B cell (primary cell): ENCODE results near the gene COX17. TPM values are rescaled to one million over a fixed set of nuclear protein-coding genes. Genes with fewer than 3 reads are reported as not detected.

Experiments used
- ATAC-seq: fragments of 200-7000 bp; cut with Tn5 transposase; one replicate; pipeline ENCODE4 v1.10.0; 2021; ENCODE audit warnings: low read depth, mild to moderate bottlenecking, moderate number of reproducible peaks, moderate library complexity
- CTCF ChIA-PET: fragments of 350-600 bp; sonication (Branson Sonifier 250); formaldehyde crosslinking; loops from one replicate; lab custom pipeline; 2021; ENCODE audit warnings: antibody characterized with exemption, inconsistent platforms; lab: Charles Lee
- POLR2A ChIA-PET: fragments of 350-600 bp; sonication (Branson Sonifier 250); formaldehyde crosslinking; loops from one replicate; lab custom pipeline; 2021; ENCODE audit warnings: antibody characterized with exemption; lab: Charles Lee
- DNase-seq: peaks from one replicate; pipeline ENCODE4 v3.0.0; 2013
- H2AFZ ChIP-seq: 2 replicates; pipeline ENCODE4 v1.6.1; 2012; ENCODE audit warnings: mild to moderate bottlenecking, low read depth, low read length; ENCODE audit not compliant: insufficient read depth, poor library complexity, severe bottlenecking
- H3K27ac ChIP-seq, 2 donors: 1 replicate in 1 of 2; 2 replicates in 1 of 2; pipeline ENCODE4 v1.5.1; 2012 to 2013; ENCODE audit warnings: low read length in 2 of 2, mild to moderate bottlenecking in 2 of 2, moderate library complexity in 1 of 2
- H3K27me3 ChIP-seq, 4 experiments: fragments of 200-600 bp in 1 of 4; sonication (generic) in 1 of 4; replicated peaks in 1 of 4; 1 replicate in 2 of 4; 2 replicates in 2 of 4; pipeline versions ENCODE4 v1.6.1 to v1.7.0; 2013 to 2016; ENCODE audit warnings: low read length in 3 of 4, mild to moderate bottlenecking in 2 of 4, mixed read lengths in 1 of 4, moderate library complexity in 1 of 4; ENCODE audit not compliant: insufficient read depth in 4 of 4, control insufficient read depth in 3 of 4; ENCODE audit errors: control extremely low read depth in 1 of 4
- H3K36me3 ChIP-seq, 2 experiments: replicated peaks in 1 of 2; 1 replicate in 1 of 2; 2 replicates in 1 of 2; pipeline versions ENCODE4 v1.6.1 to v1.7.1; 2013; ENCODE audit warnings: low read length in 1 of 2; ENCODE audit not compliant: insufficient read depth in 2 of 2, control insufficient read depth in 1 of 2; ENCODE audit errors: control extremely low read depth in 1 of 2, extremely low read depth in 1 of 2
- H3K4me1 ChIP-seq, 2 donors: fragments of 200-600 bp in 1 of 2; sonication (generic) in 1 of 2; 1 replicate in 1 of 2; 2 replicates in 1 of 2; pipeline versions ENCODE4 v1.5.1 to v1.6.1; 2013 to 2017; ENCODE audit warnings: low read length in 2 of 2; ENCODE audit not compliant: control insufficient read depth in 2 of 2, insufficient read depth in 2 of 2
- H3K4me2 ChIP-seq: replicated peaks from 2 replicates; pipeline ENCODE3; 2012; ENCODE audit warnings: mild to moderate bottlenecking, low read depth, low read length; ENCODE audit not compliant: poor library complexity, severe bottlenecking
- H3K4me3 ChIP-seq, 5 experiments: fragments of 200-600 bp in 1 of 5; sonication (generic) in 1 of 5; 1 replicate in 3 of 5; 2 replicates in 2 of 5; pipeline versions ENCODE4 v1.5.1 to v1.7.0; 2011 to 2016; ENCODE audit warnings: low read length in 4 of 5, mild to moderate bottlenecking in 4 of 5, low read depth in 2 of 5, control low read depth in 1 of 5, moderate library complexity in 1 of 5; ENCODE audit not compliant: insufficient read depth in 1 of 5; ENCODE audit errors: control extremely low read depth in 1 of 5, extremely low read depth in 1 of 5
- H3K79me2 ChIP-seq: fragments of 200-600 bp; sonication (generic); one replicate; pipeline ENCODE4 v1.6.0; 2016; ENCODE audit warnings: low read length; ENCODE audit not compliant: control insufficient read depth, insufficient read depth
- H3K9ac ChIP-seq: fragments of 200-600 bp; sonication (generic); 2 replicates; pipeline ENCODE4 v1.6.1; 2017; ENCODE audit warnings: mild to moderate bottlenecking, low read length, moderate library complexity
- H3K9me3 ChIP-seq, 3 donors: one replicate each; pipeline versions ENCODE4 v1.6.1 to v1.7.1; 2013; ENCODE audit warnings: low read length in 2 of 3; ENCODE audit not compliant: control insufficient read depth in 2 of 3, insufficient read depth in 1 of 3; ENCODE audit errors: control extremely low read depth in 1 of 3
- H4K20me1 ChIP-seq: 2 replicates; pipeline ENCODE4 v1.6.0; 2012; ENCODE audit warnings: mild to moderate bottlenecking, low read length; ENCODE audit not compliant: insufficient read depth, control insufficient read depth, poor library complexity, severe bottlenecking
- H3K27ac Mint-ChIP-seq: one replicate; pipeline ENCODE4 v1.8.0; 2021; ENCODE audit warnings: mixed read lengths
- H3K27me3 Mint-ChIP-seq: one replicate; pipeline ENCODE4 v1.8.0; 2021; ENCODE audit warnings: mixed read lengths
- H3K4me1 Mint-ChIP-seq: one replicate; pipeline ENCODE4 v1.8.0; 2021; ENCODE audit warnings: mixed read lengths
- H3K4me3 Mint-ChIP-seq: one replicate; pipeline ENCODE4 v1.8.0; 2021; ENCODE audit warnings: mixed read lengths
- H3K9me3 Mint-ChIP-seq: one replicate; pipeline ENCODE4 v1.8.0; 2022; ENCODE audit warnings: mixed read lengths; ENCODE audit not compliant: insufficient read depth
- EZH2 ChIP-seq: IDR thresholded peaks from 2 replicates; pipeline ENCODE4 v1.6.1; 2012; ENCODE audit warnings: borderline replicate concordance, low read depth, mild to moderate bottlenecking, moderate library complexity, low read length; ENCODE audit not compliant: insufficient read depth, poor library complexity, severe bottlenecking
- WGBS: methylation state at CpG from one replicate; pipeline ENCODE4 v1.1.5; 2013; ENCODE audit warnings: missing lambda C conversion rate; ENCODE audit not compliant: insufficient coverage; 5-methylcytosine and 5-hydroxymethylcytosine counted together
- intact Hi-C: fragments of 100-400 bp; cut with micrococcal nuclease; formaldehyde crosslinking; loops from one replicate; pipeline ENCODE4 v1.10.0; 2022
- polyA plus RNA-seq: library from polyadenylated mRNA; depleted of rRNA; stranded (reverse); fragments of >200 nt; gene quantifications from 2 replicates; pipeline ENCODE4 v1.2.3, GENCODE V29; 2012
- total RNA-seq, 2 donors: library from RNA; stranded (reverse); fragments of 120-200 nt in 1 of 2; gene quantifications; 1 replicate in 1 of 2; 2 replicates in 1 of 2; pipeline versions ENCODE4 v1.2.3 to v1.2.4, GENCODE V29; 2013 to 2022
- TF ChIP-seq, protein P1 (sequence below): fragments of 200-600 bp; IDR thresholded peaks from one replicate; pipeline ENCODE4 v1.8.0; 2022; ENCODE audit warnings: antibody characterized with exemption, mild to moderate bottlenecking

The COX17 gene
- total and polyA plus RNA-seq, 2 donors (not counting 1 experiment from before 2014, with no cell fraction given): 20.0 to 47.8 TPM

DNA sequence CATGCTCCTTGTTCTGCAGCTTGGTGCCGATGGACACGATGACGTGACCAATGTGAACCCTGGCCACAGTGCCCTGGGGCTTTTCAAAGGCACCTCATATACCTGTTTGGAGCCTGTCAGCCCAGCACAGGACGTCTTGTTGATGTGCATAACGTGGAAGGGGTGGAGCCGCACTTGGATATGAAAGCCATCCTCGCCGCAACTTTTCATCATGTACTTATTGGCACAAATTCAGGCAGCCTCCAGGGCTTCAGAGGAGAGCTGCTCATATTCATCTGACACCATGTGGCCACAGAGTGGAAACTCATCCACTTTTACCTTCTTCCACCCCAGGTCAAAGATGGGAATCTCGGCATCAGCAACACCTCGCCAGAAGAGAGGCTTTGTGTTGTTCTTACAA is 41.5 kb downstream of the COX17 start:
- no peak overlapping the region for H3K4me3 ChIP-seq
- 97% methylated on average over 7 of the region's 10 CpGs for WGBS
- DNase-seq (no peak), ATAC-seq (no peak)
- Mint-ChIP-seq H3K27me3 (no peaks in the 10 kb centered on the region), H3K9me3 (peaks cover 4% of the 10 kb centered on the region), H3K4me3 (no peak overlapping the region), H3K4me1 (peaks cover 26% of the 10 kb centered on the region), H3K27ac (no peak overlapping the region)
- ChIA-PET CTCF (no interaction called here), POLR2A (no interaction called here)
- no peak overlapping the region for H3K27ac ChIP-seq
- H3K4me2 ChIP-seq: no peak overlapping the region
- H3K36me3 ChIP-seq: no peaks in the 10 kb centered on the region
- no peaks in the 10 kb centered on the region for H4K20me1 ChIP-seq
- no peaks in the 10 kb centered on the region for H3K27me3 ChIP-seq
- intact Hi-C loops: no loop called here
- no peaks in the 10 kb centered on the region for H3K79me2 ChIP-seq
- H3K4me1 ChIP-seq: peaks cover 16 to 20% of the 10 kb centered on the region in 2 donors
- no peak overlapping the region for H3K9ac ChIP-seq
- H3K9me3 ChIP-seq: no peaks in the 10 kb centered on the region
- TF ChIP-seq EZH2: no peak
- TF ChIP-seq, protein P1, sequence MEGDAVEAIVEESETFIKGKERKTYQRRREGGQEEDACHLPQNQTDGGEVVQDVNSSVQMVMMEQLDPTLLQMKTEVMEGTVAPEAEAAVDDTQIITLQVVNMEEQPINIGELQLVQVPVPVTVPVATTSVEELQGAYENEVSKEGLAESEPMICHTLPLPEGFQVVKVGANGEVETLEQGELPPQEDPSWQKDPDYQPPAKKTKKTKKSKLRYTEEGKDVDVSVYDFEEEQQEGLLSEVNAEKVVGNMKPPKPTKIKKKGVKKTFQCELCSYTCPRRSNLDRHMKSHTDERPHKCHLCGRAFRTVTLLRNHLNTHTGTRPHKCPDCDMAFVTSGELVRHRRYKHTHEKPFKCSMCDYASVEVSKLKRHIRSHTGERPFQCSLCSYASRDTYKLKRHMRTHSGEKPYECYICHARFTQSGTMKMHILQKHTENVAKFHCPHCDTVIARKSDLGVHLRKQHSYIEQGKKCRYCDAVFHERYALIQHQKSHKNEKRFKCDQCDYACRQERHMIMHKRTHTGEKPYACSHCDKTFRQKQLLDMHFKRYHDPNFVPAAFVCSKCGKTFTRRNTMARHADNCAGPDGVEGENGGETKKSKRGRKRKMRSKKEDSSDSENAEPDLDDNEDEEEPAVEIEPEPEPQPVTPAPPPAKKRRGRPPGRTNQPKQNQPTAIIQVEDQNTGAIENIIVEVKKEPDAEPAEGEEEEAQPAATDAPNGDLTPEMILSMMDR: no peak
- H2AFZ ChIP-seq: no peak overlapping the region

DNA sequence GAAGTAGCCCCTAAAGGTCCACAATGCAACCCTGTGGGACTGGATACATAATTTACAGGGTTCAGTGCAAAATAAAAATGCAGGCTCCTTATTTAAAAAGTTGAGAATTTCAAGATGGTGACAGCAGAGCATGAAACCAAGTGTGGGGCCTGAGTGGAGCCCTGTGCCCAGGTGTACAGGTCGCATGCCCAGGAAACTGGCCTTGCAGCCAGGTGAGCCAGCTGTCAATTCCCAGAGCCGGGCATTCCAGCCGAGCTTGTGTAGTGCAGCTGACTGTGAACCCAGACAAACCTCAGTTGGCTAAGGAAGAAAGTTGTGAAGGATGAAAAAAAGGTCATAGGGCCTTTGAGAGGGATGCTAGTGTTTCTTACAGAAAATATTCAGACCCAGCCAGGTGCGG is 44.4 kb downstream of the COX17 start:
- no peak overlapping the region for H3K4me3 ChIP-seq
- no peak overlapping the region for H3K4me3 Mint-ChIP-seq
- DNase-seq (no peak), ATAC-seq (no peak)
- H3K27ac ChIP-seq: no peak overlapping the region
- ChIA-PET CTCF (no interaction called here), POLR2A (no interaction called here)
- intact Hi-C loops: no loop called here
- WGBS: 85% methylated on average over 4 of the region's 4 CpGs
- no peak overlapping the region for H2AFZ ChIP-seq
- peaks cover 33% of the 10 kb centered on the region for H3K4me1 Mint-ChIP-seq
- H3K36me3 ChIP-seq: no peaks in the 10 kb centered on the region
- H3K9me3 Mint-ChIP-seq: no peaks in the 10 kb centered on the region
- no peaks in the 10 kb centered on the region for H4K20me1 ChIP-seq
- TF ChIP-seq EZH2: no peak
- TF ChIP-seq, protein P1: no peak
- peaks cover 19 to 20% of the 10 kb centered on the region in 2 donors for H3K4me1 ChIP-seq
- no peaks in the 10 kb centered on the region for H3K79me2 ChIP-seq
- no peaks in the 10 kb centered on the region for H3K27me3 ChIP-seq
- no peaks in the 10 kb centered on the region for H3K27me3 Mint-ChIP-seq
- no peak overlapping the region for H3K27ac Mint-ChIP-seq
- H3K4me2 ChIP-seq: no peak overlapping the region
- no peaks in the 10 kb centered on the region for H3K9me3 ChIP-seq
- no peak overlapping the region for H3K9ac ChIP-seq
